ENCODE results near the gene RBMS3. TPM values are rescaled to one million over a fixed set of nuclear protein-coding genes. Genes with fewer than 3 reads are reported as not detected.
A peak's percentile ranks its signal among the peaks of the same experiment; 100 is the strongest.

RBMS3 gene
- total and polyA plus RNA-seq, 2 donors (not counting 1 experiment from before 2014, with no cell fraction given): 26.9 to 68.4 TPM

DNA sequence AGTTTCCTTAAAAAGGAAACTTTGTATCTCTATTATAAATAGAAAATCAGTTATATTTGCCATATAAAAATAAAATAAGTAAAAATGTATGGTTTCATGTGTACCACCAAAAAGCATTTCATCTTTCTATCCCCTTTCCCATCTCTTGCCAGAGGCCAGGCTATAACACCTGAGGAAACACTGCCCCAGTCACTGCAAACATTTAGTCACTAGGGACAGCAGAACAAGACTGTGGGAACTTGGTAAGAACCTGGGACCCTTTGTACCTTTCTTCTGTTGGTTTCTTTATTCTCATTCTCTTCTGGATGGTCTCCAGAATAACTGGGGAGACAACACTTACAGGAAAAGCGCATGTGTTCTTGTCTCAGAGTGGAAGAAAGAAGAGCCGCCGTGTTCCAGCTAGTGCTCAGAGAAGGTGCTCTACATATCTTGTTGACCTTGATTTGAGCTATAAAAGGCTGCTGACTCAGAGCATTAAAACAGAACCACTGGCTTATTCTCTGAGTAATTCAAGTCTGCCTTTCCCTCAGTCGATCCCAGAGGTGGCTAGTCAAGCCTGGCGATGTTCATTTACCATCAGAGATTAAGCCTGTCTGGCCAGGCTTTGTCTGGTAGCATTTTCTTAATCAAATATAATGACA, 361.6 kb downstream of the RBMS3 start:
- H2AFZ ChIP-seq (ENCODE audit: low read length): no peak overlapping the region
- H3K79me2 ChIP-seq (ENCODE audit: control insufficient read depth, insufficient read depth, low read length): no peaks in the 10 kb centered on the region
- DNase-seq (ENCODE audit: low read depth in 2 of 2): peak; percentile 7 to 86
- H3K4me1 ChIP-seq (ENCODE audit: control insufficient read depth, extremely low read depth, insufficient read depth, low read length): no peaks in the 10 kb centered on the region
- no peaks in the 10 kb centered on the region for H3K27me3 ChIP-seq (ENCODE audit: control insufficient read depth, insufficient read depth, low read length)
- no peak overlapping the region for H3K9ac ChIP-seq (ENCODE audit: insufficient read depth, low read length)
- H3K36me3 ChIP-seq (ENCODE audit: control insufficient read depth, insufficient read depth, low read length): no peaks in the 10 kb centered on the region
- H3K27ac ChIP-seq (ENCODE audit: insufficient read depth, low read length): no peak overlapping the region
- no peaks in the 10 kb centered on the region for H4K20me1 ChIP-seq (ENCODE audit: control insufficient read depth, extremely low read depth, insufficient read depth, low read length)
- TF ChIP-seq, protein P1, sequence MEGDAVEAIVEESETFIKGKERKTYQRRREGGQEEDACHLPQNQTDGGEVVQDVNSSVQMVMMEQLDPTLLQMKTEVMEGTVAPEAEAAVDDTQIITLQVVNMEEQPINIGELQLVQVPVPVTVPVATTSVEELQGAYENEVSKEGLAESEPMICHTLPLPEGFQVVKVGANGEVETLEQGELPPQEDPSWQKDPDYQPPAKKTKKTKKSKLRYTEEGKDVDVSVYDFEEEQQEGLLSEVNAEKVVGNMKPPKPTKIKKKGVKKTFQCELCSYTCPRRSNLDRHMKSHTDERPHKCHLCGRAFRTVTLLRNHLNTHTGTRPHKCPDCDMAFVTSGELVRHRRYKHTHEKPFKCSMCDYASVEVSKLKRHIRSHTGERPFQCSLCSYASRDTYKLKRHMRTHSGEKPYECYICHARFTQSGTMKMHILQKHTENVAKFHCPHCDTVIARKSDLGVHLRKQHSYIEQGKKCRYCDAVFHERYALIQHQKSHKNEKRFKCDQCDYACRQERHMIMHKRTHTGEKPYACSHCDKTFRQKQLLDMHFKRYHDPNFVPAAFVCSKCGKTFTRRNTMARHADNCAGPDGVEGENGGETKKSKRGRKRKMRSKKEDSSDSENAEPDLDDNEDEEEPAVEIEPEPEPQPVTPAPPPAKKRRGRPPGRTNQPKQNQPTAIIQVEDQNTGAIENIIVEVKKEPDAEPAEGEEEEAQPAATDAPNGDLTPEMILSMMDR (conservative IDR thresholded peaks at IDR 0.05 in 1 of 2, IDR thresholded peaks at IDR 0.05 in 1 of 2; ENCODE audit: low read depth in 1 of 2, low read length in 2 of 2): no peak
- no peak for TF ChIP-seq EZH2 (IDR thresholded peaks at IDR 0.05; ENCODE audit: low read length, missing control alignments)
- H3K4me2 ChIP-seq (ENCODE audit: extremely low read depth, insufficient read depth, low read length): no peak overlapping the region
- no peaks in the 10 kb centered on the region for H3K9me3 ChIP-seq (ENCODE audit: control insufficient read depth, insufficient read depth, low read depth, low read length)
- no peak overlapping the region for H3K4me3 ChIP-seq (replicated peaks in 1 of 4; ENCODE audit: control extremely low read depth in 1 of 4, insufficient read depth in 1 of 4, low read depth in 3 of 4, low read length in 4 of 4)

DNA sequence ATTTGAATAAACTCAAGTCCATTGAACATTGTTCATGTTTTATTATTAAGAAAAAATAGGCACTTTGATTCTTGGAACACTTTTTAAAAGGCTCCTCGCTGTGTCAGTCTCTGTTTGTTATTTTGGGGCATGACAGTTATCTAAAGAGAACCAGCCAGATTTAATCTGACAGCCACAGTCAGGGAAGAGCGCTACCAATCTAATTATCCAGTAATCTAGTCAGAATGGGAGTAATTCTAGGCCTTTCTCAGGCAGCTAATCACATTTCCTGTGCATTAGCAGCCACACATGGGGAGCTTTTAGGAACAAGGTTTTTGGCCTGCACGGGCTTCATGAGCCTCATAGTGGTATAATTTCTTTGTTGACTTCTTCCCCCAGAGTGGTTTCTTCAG, 362.2 kb downstream of the RBMS3 start:
- Histone ChIP-seq H3K4me1 (ENCODE audit: control insufficient read depth, extremely low read depth, insufficient read depth, low read length) (no peaks in the 10 kb centered on the region), H3K36me3 (ENCODE audit: control insufficient read depth, insufficient read depth, low read length) (no peaks in the 10 kb centered on the region), H3K27ac (ENCODE audit: insufficient read depth, low read length) (no peak overlapping the region), H2AFZ (ENCODE audit: low read length) (no peak overlapping the region), H3K9ac (ENCODE audit: insufficient read depth, low read length) (no peak overlapping the region), H3K27me3 (ENCODE audit: control insufficient read depth, insufficient read depth, low read length) (no peaks in the 10 kb centered on the region), H3K4me2 (ENCODE audit: extremely low read depth, insufficient read depth, low read length) (no peak overlapping the region), H3K4me3 (replicated peaks in 1 of 4; ENCODE audit: control extremely low read depth in 1 of 4, insufficient read depth in 1 of 4, low read depth in 3 of 4, low read length in 4 of 4) (no peak overlapping the region), H3K79me2 (ENCODE audit: control insufficient read depth, insufficient read depth, low read length) (no peaks in the 10 kb centered on the region), H4K20me1 (ENCODE audit: control insufficient read depth, extremely low read depth, insufficient read depth, low read length) (no peaks in the 10 kb centered on the region), H3K9me3 (ENCODE audit: control insufficient read depth, insufficient read depth, low read depth, low read length) (no peaks in the 10 kb centered on the region)
- TF ChIP-seq, protein P1 (conservative IDR thresholded peaks at IDR 0.05 in 1 of 2, IDR thresholded peaks at IDR 0.05 in 1 of 2; ENCODE audit: low read depth in 1 of 2, low read length in 2 of 2): no peak
- TF ChIP-seq EZH2 (IDR thresholded peaks at IDR 0.05; ENCODE audit: low read length, missing control alignments): no peak
- no peak for DNase-seq (ENCODE audit: low read depth in 2 of 2)

DNA sequence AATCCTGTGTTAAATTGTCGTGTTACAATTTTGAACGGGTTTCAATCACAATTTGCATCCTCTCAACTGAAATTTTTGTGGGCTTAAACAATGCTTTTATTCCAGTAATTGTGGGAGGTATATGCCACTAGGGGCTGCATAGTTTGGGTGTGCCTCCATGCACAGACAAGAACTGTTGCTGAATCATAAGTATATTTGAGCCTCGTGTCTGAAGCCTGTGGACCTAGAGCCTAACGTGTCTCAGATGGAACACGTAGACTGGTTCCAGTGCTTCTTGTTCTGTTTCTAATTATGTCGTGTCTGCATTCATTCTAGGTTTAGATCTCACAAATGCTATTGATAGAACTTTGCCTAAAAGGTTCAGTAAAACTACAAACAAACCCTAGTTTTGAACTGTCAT, 363.4 kb downstream of the RBMS3 start:
- Histone ChIP-seq H3K4me3 (replicated peaks in 1 of 4; ENCODE audit: control extremely low read depth in 1 of 4, insufficient read depth in 1 of 4, low read depth in 3 of 4, low read length in 4 of 4) (no peak overlapping the region), H3K4me2 (ENCODE audit: extremely low read depth, insufficient read depth, low read length) (no peak overlapping the region), H3K27me3 (ENCODE audit: control insufficient read depth, insufficient read depth, low read length) (no peaks in the 10 kb centered on the region), H3K9me3 (ENCODE audit: control insufficient read depth, insufficient read depth, low read depth, low read length) (no peaks in the 10 kb centered on the region), H3K4me1 (ENCODE audit: control insufficient read depth, extremely low read depth, insufficient read depth, low read length) (no peaks in the 10 kb centered on the region), H3K79me2 (ENCODE audit: control insufficient read depth, insufficient read depth, low read length) (no peaks in the 10 kb centered on the region), H3K36me3 (ENCODE audit: control insufficient read depth, insufficient read depth, low read length) (no peaks in the 10 kb centered on the region), H4K20me1 (ENCODE audit: control insufficient read depth, extremely low read depth, insufficient read depth, low read length) (no peaks in the 10 kb centered on the region), H3K9ac (ENCODE audit: insufficient read depth, low read length) (no peak overlapping the region), H2AFZ (ENCODE audit: low read length) (no peak overlapping the region), H3K27ac (ENCODE audit: insufficient read depth, low read length) (no peak overlapping the region)
- peak in 1 of 2 donors; percentile 19 for DNase-seq (ENCODE audit: low read depth in 2 of 2)
- TF ChIP-seq, protein P1 (conservative IDR thresholded peaks at IDR 0.05 in 1 of 2, IDR thresholded peaks at IDR 0.05 in 1 of 2; ENCODE audit: low read depth in 1 of 2, low read length in 2 of 2): no peak
- TF ChIP-seq EZH2 (IDR thresholded peaks at IDR 0.05; ENCODE audit: low read length, missing control alignments): no peak
